SK-N-SH treated with all-trans-retinoic acid at 6 μM for 48 hours (cell line): Measurements from ENCODE around the gene ARHGAP4.

Source experiments
- ATAC-seq: fragments of 200-7000 bp; cut with Tn5 transposase; 3 replicates; pipeline ENCODE4 v1.9.1; 2020; ENCODE audit warnings: mild to moderate bottlenecking, moderate library complexity
- ARNTL ChIP-seq: fragments of 450-650 bp; formaldehyde crosslinking; IDR thresholded peaks from 2 replicates; pipeline ENCODE4 v1.5.0; 2020; ENCODE audit warnings: low read depth, mild to moderate bottlenecking, moderate library complexity, borderline replicate concordance
- BACH2 ChIP-seq: fragments of 250-450 bp; sonication (Bioruptor Pico); IDR thresholded peaks from 2 replicates; pipeline ENCODE4 v1.9.0; 2021; ENCODE audit warnings: mild to moderate bottlenecking, borderline replicate concordance
- ESRRG ChIP-seq: fragments of 250-450 bp; sonication (Bioruptor Pico); IDR thresholded peaks from 2 replicates; pipeline ENCODE4 v1.6.1; 2021; ENCODE audit warnings: mild to moderate bottlenecking
- GLIS3 ChIP-seq: fragments of 250-450 bp; sonication (Bioruptor Pico); IDR thresholded peaks from 2 replicates; pipeline ENCODE4 v1.5.0; 2020; ENCODE audit warnings: mild to moderate bottlenecking, moderate library complexity
- ISL1 ChIP-seq: fragments of 250-450 bp; sonication (Bioruptor Pico); IDR thresholded peaks from 2 replicates; pipeline ENCODE4 v2.1.2; 2022; ENCODE audit warnings: mild to moderate bottlenecking, moderate library complexity
- OSR1 ChIP-seq: fragments of 250-450 bp; sonication (Bioruptor Pico); IDR thresholded peaks from 2 replicates; pipeline ENCODE4 v1.8.0; 2022; ENCODE audit warnings: moderate library complexity, mild to moderate bottlenecking, inconsistent platforms
- PPARA ChIP-seq: fragments of 250-450 bp; sonication (Bioruptor Pico); IDR thresholded peaks from 2 replicates; pipeline ENCODE4 v1.5.0; 2020; ENCODE audit warnings: mild to moderate bottlenecking, borderline replicate concordance
- RARB ChIP-seq: fragments of 250-450 bp; sonication (Bioruptor Pico); IDR thresholded peaks from 2 replicates; pipeline ENCODE4 v1.8.0; 2021; ENCODE audit warnings: mild to moderate bottlenecking, moderate library complexity
- SNAI2 ChIP-seq: fragments of 250-450 bp; sonication (Bioruptor Pico); IDR thresholded peaks from 2 replicates; pipeline ENCODE4 v1.5.0; 2020; ENCODE audit warnings: mild to moderate bottlenecking, moderate library complexity
- TCF4 ChIP-seq: fragments of 250-450 bp; sonication (Bioruptor Pico); IDR thresholded peaks from 2 replicates; pipeline ENCODE4 v1.8.0; 2021; ENCODE audit warnings: mild to moderate bottlenecking, moderate library complexity, borderline replicate concordance
- ZC3H10 ChIP-seq: fragments of 250-450 bp; sonication (Bioruptor Pico); IDR thresholded peaks from 2 replicates; pipeline ENCODE4 v1.5.1; 2021; ENCODE audit warnings: mild to moderate bottlenecking, moderate library complexity
- ZFP3 ChIP-seq: fragments of 250-450 bp; sonication (Bioruptor Pico); IDR thresholded peaks from 2 replicates; pipeline ENCODE4 v1.5.0; 2020; ENCODE audit warnings: mild to moderate bottlenecking, moderate library complexity
- ZFP30 ChIP-seq: fragments of 450-650 bp; formaldehyde crosslinking; IDR thresholded peaks from 2 replicates; pipeline ENCODE4 v1.5.0; 2022; ENCODE audit warnings: mild to moderate bottlenecking, moderate library complexity
- ZNF565 ChIP-seq: fragments of 450-650 bp; formaldehyde crosslinking; conservative IDR thresholded peaks from 2 replicates; pipeline ENCODE4 v1.5.0; 2020; ENCODE audit warnings: low read depth, mild to moderate bottlenecking, moderate library complexity
- ZNF8 ChIP-seq: fragments of 450-650 bp; formaldehyde crosslinking; IDR thresholded peaks from 2 replicates; pipeline ENCODE4 v1.5.0; 2020; ENCODE audit warnings: mild to moderate bottlenecking, moderate library complexity
- TF ChIP-seq, protein P1 (sequence below): fragments of 250-450 bp; sonication (Bioruptor Pico); IDR thresholded peaks from 2 replicates; pipeline ENCODE4 v1.5.1; 2021; ENCODE audit warnings: mild to moderate bottlenecking, moderate library complexity
- TF ChIP-seq, protein P2 (sequence below): fragments of 250-450 bp; sonication (Bioruptor Pico); IDR thresholded peaks from 2 replicates; pipeline ENCODE4 v1.8.0; 2021; ENCODE audit warnings: low read depth, mild to moderate bottlenecking, moderate library complexity, borderline replicate concordance
- TF ChIP-seq, protein P3 (sequence below): fragments of 250-450 bp; sonication (Bioruptor Pico); IDR thresholded peaks from 2 replicates; pipeline ENCODE4 v1.5.0; 2020; ENCODE audit warnings: mild to moderate bottlenecking, moderate library complexity
- TF ChIP-seq, protein P4 (sequence below): fragments of 250-450 bp; sonication (Bioruptor Pico); IDR thresholded peaks from 2 replicates; pipeline ENCODE4 v1.5.1; 2020; ENCODE audit warnings: low read depth, mild to moderate bottlenecking, moderate library complexity
- TF ChIP-seq, protein P5 (sequence below): fragments of 250-450 bp; sonication (Bioruptor Pico); IDR thresholded peaks from 2 replicates; pipeline ENCODE4 v1.8.0; 2020; ENCODE audit warnings: mild to moderate bottlenecking, moderate library complexity, borderline replicate concordance

The ARHGAP4 gene

DNA sequence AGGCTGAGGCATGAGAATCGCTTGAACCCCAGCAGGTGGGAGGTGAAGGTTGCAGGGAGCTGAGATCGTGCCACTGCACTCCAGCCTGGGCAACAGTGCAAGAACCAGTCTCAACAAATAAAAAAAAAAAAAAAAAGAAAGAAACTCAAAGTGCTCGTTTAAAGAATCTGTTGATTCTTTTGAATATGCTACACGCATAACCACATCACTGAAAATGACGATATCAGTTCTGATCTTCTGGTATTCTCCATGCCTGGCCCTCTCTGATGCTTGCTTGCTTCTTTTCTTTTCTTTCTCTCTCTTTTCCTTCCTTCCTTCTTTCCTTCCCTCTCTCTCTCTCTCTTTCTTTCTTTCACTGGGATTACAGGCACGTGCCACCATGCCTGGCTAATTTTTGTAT is 14.3 kb downstream of the ARHGAP4 start (continued):
- TF ChIP-seq, protein P1, sequence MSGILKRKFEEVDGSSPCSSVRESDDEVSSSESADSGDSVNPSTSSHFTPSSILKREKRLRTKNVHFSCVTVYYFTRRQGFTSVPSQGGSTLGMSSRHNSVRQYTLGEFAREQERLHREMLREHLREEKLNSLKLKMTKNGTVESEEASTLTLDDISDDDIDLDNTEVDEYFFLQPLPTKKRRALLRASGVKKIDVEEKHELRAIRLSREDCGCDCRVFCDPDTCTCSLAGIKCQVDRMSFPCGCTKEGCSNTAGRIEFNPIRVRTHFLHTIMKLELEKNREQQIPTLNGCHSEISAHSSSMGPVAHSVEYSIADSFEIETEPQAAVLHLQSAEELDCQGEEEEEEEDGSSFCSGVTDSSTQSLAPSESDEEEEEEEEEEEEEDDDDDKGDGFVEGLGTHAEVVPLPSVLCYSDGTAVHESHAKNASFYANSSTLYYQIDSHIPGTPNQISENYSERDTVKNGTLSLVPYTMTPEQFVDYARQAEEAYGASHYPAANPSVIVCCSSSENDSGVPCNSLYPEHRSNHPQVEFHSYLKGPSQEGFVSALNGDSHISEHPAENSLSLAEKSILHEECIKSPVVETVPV (CRISPR knock-in tag) = no peak
- no peak for TF ChIP-seq BACH2 (CRISPR knock-in tag)
- TF ChIP-seq ARNTL (CRISPR knock-in tag) = no peak
- no peak for TF ChIP-seq ISL1 (CRISPR knock-in tag)
- no peak for TF ChIP-seq ZFP3 (CRISPR knock-in tag)
- no peak for TF ChIP-seq OSR1 (CRISPR knock-in tag)
- TF ChIP-seq RARB (CRISPR knock-in tag) = no peak

DNA sequence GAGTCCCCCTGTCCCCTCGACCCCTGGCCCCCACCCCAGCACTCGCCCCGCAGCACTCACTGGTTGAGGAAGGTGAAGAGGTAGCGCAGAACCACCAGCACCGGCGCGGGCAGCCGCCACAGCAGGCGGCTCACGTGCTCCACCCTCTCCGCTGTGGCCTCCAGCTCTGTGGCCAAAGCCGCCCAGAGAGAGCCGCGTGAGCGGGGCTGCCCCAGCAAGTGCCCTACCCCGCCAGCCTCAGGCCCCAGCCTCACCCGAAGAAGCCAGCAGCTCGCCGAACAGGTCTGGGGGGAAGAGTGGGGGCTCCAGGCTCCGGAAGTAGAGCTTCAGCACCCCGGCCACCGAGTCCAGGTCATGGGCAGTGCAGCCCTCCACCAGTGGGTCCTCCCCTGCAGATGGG is 15.6 kb downstream of the ARHGAP4 start:
- TF ChIP-seq, protein P2, sequence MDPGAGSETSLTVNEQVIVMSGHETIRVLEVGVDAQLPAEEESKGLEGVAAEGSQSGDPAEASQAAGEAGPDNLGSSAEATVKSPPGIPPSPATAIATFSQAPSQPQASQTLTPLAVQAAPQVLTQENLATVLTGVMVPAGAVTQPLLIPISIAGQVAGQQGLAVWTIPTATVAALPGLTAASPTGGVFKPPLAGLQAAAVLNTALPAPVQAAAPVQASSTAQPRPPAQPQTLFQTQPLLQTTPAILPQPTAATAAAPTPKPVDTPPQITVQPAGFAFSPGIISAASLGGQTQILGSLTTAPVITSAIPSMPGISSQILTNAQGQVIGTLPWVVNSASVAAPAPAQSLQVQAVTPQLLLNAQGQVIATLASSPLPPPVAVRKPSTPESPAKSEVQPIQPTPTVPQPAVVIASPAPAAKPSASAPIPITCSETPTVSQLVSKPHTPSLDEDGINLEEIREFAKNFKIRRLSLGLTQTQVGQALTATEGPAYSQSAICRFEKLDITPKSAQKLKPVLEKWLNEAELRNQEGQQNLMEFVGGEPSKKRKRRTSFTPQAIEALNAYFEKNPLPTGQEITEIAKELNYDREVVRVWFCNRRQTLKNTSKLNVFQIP = no peak
- no peak for TF ChIP-seq ZFP30 (CRISPR knock-in tag)
- TF ChIP-seq GLIS3 = no peak
- no peak for TF ChIP-seq SNAI2
- no peak for TF ChIP-seq OSR1 (CRISPR knock-in tag)
- TF ChIP-seq ESRRG (CRISPR knock-in tag) = no peak
- ATAC-seq = no peak

DNA sequence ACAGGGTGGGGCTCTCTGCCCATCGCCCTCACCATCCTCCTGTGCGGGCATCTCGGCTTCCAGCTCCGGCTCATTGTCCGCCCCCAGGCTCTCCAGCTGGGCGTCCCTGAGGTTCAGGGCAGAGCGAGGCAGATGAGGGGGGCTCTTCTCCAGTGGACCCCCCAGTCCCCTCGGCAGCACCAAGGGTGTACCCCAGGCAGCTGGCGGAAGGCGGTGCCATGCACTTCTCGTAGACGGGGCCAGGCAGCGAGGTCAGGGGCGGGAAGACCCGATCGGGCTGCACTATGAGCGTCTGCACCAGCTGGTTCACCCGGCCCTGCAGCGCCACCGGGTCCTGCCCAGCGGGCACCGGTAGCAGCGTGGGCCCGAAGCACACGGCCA is 16.1 kb downstream of the ARHGAP4 start:
- no peak for ATAC-seq
- no peak for TF ChIP-seq ZFP30 (CRISPR knock-in tag)
- no peak for TF ChIP-seq ZNF565 (CRISPR knock-in tag)
- TF ChIP-seq, protein P3, sequence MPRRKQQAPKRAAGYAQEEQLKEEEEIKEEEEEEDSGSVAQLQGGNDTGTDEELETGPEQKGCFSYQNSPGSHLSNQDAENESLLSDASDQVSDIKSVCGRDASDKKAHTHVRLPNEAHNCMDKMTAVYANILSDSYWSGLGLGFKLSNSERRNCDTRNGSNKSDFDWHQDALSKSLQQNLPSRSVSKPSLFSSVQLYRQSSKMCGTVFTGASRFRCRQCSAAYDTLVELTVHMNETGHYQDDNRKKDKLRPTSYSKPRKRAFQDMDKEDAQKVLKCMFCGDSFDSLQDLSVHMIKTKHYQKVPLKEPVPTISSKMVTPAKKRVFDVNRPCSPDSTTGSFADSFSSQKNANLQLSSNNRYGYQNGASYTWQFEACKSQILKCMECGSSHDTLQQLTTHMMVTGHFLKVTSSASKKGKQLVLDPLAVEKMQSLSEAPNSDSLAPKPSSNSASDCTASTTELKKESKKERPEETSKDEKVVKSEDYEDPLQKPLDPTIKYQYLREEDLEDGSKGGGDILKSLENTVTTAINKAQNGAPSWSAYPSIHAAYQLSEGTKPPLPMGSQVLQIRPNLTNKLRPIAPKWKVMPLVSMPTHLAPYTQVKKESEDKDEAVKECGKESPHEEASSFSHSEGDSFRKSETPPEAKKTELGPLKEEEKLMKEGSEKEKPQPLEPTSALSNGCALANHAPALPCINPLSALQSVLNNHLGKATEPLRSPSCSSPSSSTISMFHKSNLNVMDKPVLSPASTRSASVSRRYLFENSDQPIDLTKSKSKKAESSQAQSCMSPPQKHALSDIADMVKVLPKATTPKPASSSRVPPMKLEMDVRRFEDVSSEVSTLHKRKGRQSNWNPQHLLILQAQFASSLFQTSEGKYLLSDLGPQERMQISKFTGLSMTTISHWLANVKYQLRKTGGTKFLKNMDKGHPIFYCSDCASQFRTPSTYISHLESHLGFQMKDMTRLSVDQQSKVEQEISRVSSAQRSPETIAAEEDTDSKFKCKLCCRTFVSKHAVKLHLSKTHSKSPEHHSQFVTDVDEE (CRISPR knock-in tag) = no peak
- TF ChIP-seq ESRRG (CRISPR knock-in tag) = no peak
- no peak for TF ChIP-seq SNAI2
- TF ChIP-seq ISL1 (CRISPR knock-in tag) = no peak
- no peak for TF ChIP-seq PPARA
- no peak for TF ChIP-seq BACH2 (CRISPR knock-in tag)
- TF ChIP-seq, protein P4, sequence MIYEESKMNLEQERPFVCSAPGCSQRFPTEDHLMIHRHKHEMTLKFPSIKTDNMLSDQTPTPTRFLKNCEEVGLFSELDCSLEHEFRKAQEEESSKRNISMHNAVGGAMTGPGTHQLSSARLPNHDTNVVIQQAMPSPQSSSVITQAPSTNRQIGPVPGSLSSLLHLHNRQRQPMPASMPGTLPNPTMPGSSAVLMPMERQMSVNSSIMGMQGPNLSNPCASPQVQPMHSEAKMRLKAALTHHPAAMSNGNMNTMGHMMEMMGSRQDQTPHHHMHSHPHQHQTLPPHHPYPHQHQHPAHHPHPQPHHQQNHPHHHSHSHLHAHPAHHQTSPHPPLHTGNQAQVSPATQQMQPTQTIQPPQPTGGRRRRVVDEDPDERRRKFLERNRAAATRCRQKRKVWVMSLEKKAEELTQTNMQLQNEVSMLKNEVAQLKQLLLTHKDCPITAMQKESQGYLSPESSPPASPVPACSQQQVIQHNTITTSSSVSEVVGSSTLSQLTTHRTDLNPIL (CRISPR knock-in tag) = no peak
- TF ChIP-seq ZNF8 (CRISPR knock-in tag) = no peak
- TF ChIP-seq TCF4 = no peak

DNA sequence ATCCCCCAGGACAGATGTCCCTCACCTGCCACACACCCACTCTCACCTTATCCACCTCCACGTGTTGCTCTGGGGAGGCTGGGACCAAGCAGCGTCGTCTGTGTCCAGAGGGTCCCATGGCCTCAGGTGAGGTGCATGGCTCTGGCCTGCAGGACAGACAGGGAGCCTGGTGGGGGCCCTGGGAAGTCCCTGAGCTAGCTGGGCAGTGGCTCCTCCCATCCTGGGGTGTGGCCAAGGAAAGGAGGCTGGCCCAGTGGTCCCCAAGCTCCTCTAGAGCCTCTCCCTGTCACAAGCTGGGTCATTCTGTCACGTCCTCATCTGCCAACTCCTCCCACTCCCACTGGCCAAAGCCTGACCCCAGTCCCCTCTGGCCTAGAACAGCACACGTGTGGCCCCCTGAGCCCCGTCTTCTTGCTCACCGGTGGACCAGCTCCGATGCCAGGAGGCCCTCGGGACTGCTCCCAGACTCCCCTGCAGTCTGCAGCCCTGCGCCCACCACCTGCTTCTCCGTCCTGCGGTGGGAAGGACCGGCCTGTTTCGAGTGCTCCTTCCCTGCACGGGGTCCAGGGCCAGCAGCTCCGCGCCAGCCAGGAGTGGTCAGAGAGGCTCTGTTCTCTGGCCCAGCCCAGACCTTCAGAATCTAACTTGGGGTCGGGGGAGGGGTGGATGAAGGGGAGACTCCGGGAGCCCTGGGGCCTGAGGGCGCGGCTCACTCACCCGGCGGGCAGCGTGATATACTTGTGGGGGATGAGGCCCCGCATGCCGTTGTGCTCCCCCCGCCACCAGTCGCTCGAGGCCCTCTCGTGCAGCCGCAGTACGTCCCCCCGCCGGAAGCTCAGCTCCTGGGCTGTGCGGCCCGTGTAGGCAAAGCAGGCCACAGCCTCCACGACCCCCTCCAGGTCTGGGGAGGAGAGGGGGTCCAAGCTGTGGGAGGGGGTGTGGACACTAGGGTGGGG is 16.8 kb downstream of the ARHGAP4 start:
- TF ChIP-seq ZNF8 (CRISPR knock-in tag) (no peak), RARB (CRISPR knock-in tag) (no peak), GLIS3 (no peak), ESRRG (CRISPR knock-in tag) (no peak), ZC3H10 (CRISPR knock-in tag) (no peak), ZFP30 (CRISPR knock-in tag) (no peak), OSR1 (CRISPR knock-in tag) (no peak)
- TF ChIP-seq, protein P4 (CRISPR knock-in tag) = no peak
- TF ChIP-seq, protein P5, sequence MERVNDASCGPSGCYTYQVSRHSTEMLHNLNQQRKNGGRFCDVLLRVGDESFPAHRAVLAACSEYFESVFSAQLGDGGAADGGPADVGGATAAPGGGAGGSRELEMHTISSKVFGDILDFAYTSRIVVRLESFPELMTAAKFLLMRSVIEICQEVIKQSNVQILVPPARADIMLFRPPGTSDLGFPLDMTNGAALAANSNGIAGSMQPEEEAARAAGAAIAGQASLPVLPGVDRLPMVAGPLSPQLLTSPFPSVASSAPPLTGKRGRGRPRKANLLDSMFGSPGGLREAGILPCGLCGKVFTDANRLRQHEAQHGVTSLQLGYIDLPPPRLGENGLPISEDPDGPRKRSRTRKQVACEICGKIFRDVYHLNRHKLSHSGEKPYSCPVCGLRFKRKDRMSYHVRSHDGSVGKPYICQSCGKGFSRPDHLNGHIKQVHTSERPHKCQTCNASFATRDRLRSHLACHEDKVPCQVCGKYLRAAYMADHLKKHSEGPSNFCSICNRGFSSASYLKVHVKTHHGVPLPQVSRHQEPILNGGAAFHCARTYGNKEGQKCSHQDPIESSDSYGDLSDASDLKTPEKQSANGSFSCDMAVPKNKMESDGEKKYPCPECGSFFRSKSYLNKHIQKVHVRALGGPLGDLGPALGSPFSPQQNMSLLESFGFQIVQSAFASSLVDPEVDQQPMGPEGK (CRISPR knock-in tag) = no peak
- peak; percentile 29 for ATAC-seq
